Activated CD4-positive, alpha-beta T cell treated with anti-CD3 and anti-CD28 coated beads, Interleukin-2, amount 50 U/mL, for 24 hours (primary cell): Measurements from ENCODE around the gene RBM44.

ENCODE experiments used
- DNase-seq, 2 donors: peaks; one replicate each; pipeline ENCODE4 v3.0.0-alpha.2; 2020; ENCODE audit warnings: low read depth in 1 of 2, low spot score in 1 of 2

RBM44 gene

GRCh38 chr2:237869343-237870102 is 70.9 kb downstream of the RBM44 start:
- DNase-seq = no peak

- DNase-seq = no peak
These were observed 71.5 kb downstream of the RBM44 start for GRCh38 chr2:237870126-237870525.

- DNase-seq = no peak
These were observed 72.4 kb downstream of the RBM44 start for GRCh38 chr2:237870754-237871651.

- DNase-seq = no peak
These were observed 73.8 kb downstream of the RBM44 start for GRCh38 chr2:237872178-237872887.

GRCh38 chr2:237873421-237873831 is 74.8 kb downstream of the RBM44 start:
- DNase-seq = no peak

- DNase-seq = no peak
These were observed 75.4 kb downstream of the RBM44 start for GRCh38 chr2:237873897-237874551.

DNA sequence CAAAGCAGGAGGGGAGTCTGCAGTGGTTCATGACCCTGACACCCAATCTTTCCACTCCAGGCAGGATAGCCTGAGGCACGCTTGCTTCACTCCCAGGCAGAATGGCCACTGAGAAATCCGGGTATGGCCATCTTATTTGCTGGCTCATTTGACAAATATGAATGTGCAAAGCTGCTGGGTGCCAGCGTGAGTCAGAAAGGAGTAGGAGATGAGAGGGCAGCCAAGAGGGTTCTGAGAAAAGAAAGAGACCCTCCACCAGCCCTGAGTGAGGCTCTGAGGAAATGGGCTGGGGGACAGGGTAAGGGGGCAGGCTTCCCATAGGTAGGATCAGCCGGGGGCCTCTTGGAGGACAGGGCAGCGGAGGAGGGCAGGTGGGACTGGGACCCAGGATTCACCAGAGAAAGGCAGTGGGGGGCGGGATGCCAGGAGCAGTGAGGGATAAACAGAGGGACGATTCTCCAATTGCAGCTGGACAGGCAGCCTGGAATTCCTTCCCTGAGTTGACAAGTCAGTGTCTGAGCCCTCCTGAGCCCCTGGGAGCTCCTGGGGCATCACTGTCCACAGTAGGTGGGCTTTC is 76.1 kb downstream of the RBM44 start:
- no peak for DNase-seq

GRCh38 chr2:237875256-237876060 is 76.9 kb downstream of the RBM44 start:
- no peak for DNase-seq

- DNase-seq = no peak
These were observed 77.5 kb downstream of the RBM44 start for GRCh38 chr2:237876061-237876526.

DNA sequence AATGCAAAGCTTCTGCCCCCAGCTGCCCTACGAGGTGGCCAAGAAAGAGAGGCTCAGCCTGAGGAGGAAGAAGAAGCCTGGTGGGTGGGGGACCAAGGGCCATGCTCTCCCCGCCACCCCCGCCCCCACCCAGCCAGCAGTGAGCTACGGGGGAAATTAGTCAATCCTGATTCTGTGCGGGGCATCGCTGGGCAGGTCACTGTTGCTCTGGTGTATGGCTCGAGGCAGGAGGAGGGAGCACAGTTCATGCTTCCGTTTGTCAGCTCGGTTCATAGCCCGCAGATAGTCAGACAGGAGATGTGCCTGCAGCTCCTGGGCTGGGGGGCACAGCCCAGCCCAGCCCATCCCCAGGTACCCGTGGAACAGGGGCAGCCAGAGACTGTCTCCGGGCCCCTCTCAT is 78.0 kb downstream of the RBM44 start:
- DNase-seq = no peak

- DNase-seq = no peak
These were observed 78.4 kb downstream of the RBM44 start for GRCh38 chr2:237876951-237877491.

GRCh38 chr2:237877576-237878307 is 79.2 kb downstream of the RBM44 start:
- DNase-seq = no peak

- DNase-seq = no peak
These were observed 79.9 kb downstream of the RBM44 start for GRCh38 chr2:237878321-237879057.

GRCh38 chr2:237879058-237879430 is 80.5 kb downstream of the RBM44 start:
- no peak for DNase-seq

DNA sequence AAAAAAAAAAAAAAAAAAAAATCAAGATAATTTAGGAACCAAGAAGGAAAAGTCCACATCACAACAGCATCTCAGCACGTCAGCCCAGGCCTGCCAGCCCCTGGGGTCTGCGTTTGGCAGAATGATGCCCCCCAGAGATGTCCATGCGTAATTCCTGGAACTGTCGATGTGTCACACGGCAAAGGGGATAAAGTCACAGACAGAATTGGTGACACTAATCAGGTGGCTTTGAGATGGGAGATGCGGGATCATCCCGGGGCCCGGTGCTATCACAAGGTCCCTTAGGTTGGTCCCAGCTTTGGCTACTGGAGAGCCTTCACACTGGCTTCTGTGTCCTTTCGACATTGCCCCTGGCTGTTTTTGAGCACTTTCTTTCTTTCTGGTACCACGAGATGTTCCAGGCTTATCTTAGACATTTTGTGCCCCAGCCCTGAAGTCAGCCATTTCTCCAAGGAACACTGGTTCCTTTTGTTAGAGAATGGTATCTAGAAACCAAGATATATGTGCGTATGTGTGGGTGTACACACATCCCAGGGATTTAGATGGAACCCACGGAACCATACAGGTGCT is 81.5 kb downstream of the RBM44 start:
- DNase-seq = no peak

GRCh38 chr2:237882510-237883481 is 84.2 kb downstream of the RBM44 start:
- DNase-seq = no peak
